ENCODE data around the gene BATF.

Gene BATF

GRCh38 chr14:75568140-75568539 lies 45.9 kb downstream of the BATF start:
- no peaks in the 10 kb centered on the region for H4K20me1 ChIP-seq (ENCODE audit: insufficient read depth, low read length)
- no peaks in the 10 kb centered on the region for H3K79me2 ChIP-seq (ENCODE audit: low read length)
- TF ChIP-seq EZH2 (optimal IDR thresholded peaks at IDR 0.05; ENCODE audit: low read depth, low read length), result no peak
- TF ChIP-seq, protein P1, sequence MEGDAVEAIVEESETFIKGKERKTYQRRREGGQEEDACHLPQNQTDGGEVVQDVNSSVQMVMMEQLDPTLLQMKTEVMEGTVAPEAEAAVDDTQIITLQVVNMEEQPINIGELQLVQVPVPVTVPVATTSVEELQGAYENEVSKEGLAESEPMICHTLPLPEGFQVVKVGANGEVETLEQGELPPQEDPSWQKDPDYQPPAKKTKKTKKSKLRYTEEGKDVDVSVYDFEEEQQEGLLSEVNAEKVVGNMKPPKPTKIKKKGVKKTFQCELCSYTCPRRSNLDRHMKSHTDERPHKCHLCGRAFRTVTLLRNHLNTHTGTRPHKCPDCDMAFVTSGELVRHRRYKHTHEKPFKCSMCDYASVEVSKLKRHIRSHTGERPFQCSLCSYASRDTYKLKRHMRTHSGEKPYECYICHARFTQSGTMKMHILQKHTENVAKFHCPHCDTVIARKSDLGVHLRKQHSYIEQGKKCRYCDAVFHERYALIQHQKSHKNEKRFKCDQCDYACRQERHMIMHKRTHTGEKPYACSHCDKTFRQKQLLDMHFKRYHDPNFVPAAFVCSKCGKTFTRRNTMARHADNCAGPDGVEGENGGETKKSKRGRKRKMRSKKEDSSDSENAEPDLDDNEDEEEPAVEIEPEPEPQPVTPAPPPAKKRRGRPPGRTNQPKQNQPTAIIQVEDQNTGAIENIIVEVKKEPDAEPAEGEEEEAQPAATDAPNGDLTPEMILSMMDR (IDR thresholded peaks at IDR 0.05; ENCODE audit: low read length), result no peak
- TF ChIP-seq EZH2phosphoT487 (IDR thresholded peaks at IDR 0.05; ENCODE audit: low read length), result no peak
- peak overlapping the region; percentile 72; the same call in 1 of the 2 replicates for H2AFZ ChIP-seq (ENCODE audit: low read length)
- H3K9ac ChIP-seq (ENCODE audit: low read length), result no peak overlapping the region
- no peaks in the 10 kb centered on the region for H3K9me2 ChIP-seq (replicated peaks; ENCODE audit: insufficient read depth, low read length)
- no peaks in the 10 kb centered on the region for H3F3A ChIP-seq (ENCODE audit: insufficient read depth, low read length)
- DNase-seq, result no peak
- H3K27ac ChIP-seq (ENCODE audit: low read length), result peak overlapping the region; percentile 64; the same call in 1 of the 2 replicates
- no peak overlapping the region for H3K4me3 ChIP-seq (ENCODE audit: low read length)
- H3K4me2 ChIP-seq (ENCODE audit: low read depth, low read length), result peak overlapping the region; percentile 62
- H3K27me3 ChIP-seq (replicated peaks; ENCODE audit: insufficient read depth, low read length), result no peaks in the 10 kb centered on the region
- H3K9me3 ChIP-seq (replicated peaks; ENCODE audit: insufficient read depth, low read length), result no peaks in the 10 kb centered on the region
- H3K36me3 ChIP-seq (replicated peaks; ENCODE audit: insufficient read depth, low read length), result no peaks in the 10 kb centered on the region
- H3K4me1 ChIP-seq (ENCODE audit: low read length), result peaks cover 15% of the 10 kb centered on the region

DNA sequence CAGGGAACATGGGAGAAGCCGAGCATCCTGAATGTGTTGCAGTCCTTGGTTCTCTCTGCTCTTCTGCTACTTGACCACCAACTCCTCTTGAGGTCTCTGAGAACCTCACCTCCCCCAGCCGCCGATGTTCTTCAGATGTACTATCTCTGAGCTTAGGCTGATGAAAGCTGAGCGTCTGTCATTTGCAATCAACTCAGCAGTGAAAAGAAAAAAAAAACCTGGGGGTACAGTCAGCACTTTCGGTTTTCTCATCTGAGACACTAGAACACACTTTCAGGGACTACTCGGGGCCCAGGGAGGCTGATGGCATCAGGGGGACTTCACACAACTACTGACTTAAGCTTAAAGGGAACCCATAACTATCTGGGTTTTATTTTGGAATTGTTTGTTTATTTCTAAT lies 46.5 kb downstream of the BATF start:
- DNase-seq, result peak; percentile 68
- Histone ChIP-seq H3K9me3 (replicated peaks; ENCODE audit: insufficient read depth, low read length) (no peaks in the 10 kb centered on the region), H3K79me2 (ENCODE audit: low read length) (no peaks in the 10 kb centered on the region), H3K4me1 (ENCODE audit: low read length) (peaks cover 15% of the 10 kb centered on the region), H3F3A (ENCODE audit: insufficient read depth, low read length) (no peaks in the 10 kb centered on the region), H3K36me3 (replicated peaks; ENCODE audit: insufficient read depth, low read length) (no peaks in the 10 kb centered on the region), H3K4me2 (ENCODE audit: low read depth, low read length) (peak overlapping the region; percentile 62), H3K9me2 (replicated peaks; ENCODE audit: insufficient read depth, low read length) (no peaks in the 10 kb centered on the region), H3K9ac (ENCODE audit: low read length) (no peak overlapping the region), H3K27ac (ENCODE audit: low read length) (peak overlapping the region; percentile 64; the same call in 1 of the 2 replicates), H2AFZ (ENCODE audit: low read length) (peak overlapping the region; percentile 72), H3K4me3 (ENCODE audit: low read length) (no peak overlapping the region), H4K20me1 (ENCODE audit: insufficient read depth, low read length) (no peaks in the 10 kb centered on the region), H3K27me3 (replicated peaks; ENCODE audit: insufficient read depth, low read length) (no peaks in the 10 kb centered on the region)
- TF ChIP-seq, protein P1 (IDR thresholded peaks at IDR 0.05; ENCODE audit: low read length), result no peak
- TF ChIP-seq EZH2 (optimal IDR thresholded peaks at IDR 0.05; ENCODE audit: low read depth, low read length), result no peak

DNA sequence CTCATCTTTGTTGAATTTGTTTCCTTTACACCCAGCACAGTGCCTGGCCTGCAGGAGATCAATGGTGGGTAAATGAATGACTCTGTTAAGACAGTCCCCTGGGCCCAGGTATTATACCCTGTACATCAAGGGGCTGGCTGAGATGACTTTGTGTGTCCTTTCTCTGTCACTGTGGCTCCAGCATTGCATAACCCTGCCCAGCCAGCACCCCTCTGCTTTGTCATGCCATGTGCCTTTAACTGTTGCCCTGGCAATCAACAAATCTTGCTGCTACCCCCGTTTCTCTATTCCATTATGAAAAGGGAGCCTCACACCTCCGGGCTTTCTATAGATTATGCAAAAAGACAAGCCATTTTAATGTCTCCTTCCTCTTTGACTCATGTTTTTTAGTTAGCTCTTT lies 48.5 kb downstream of the BATF start:
- H3K27ac ChIP-seq (ENCODE audit: low read length), result no peak overlapping the region
- no peaks in the 10 kb centered on the region for H3K9me3 ChIP-seq (replicated peaks; ENCODE audit: insufficient read depth, low read length)
- no peak overlapping the region for H2AFZ ChIP-seq (ENCODE audit: low read length)
- H4K20me1 ChIP-seq (ENCODE audit: insufficient read depth, low read length), result no peaks in the 10 kb centered on the region
- no peak overlapping the region for H3K4me2 ChIP-seq (ENCODE audit: low read depth, low read length)
- no peak overlapping the region for H3K4me3 ChIP-seq (ENCODE audit: low read length)
- peaks cover 15% of the 10 kb centered on the region for H3K4me1 ChIP-seq (ENCODE audit: low read length)
- no peaks in the 10 kb centered on the region for H3K79me2 ChIP-seq (ENCODE audit: low read length)
- TF ChIP-seq EZH2phosphoT487 (IDR thresholded peaks at IDR 0.05; ENCODE audit: low read length) (no peak), EZH2 (optimal IDR thresholded peaks at IDR 0.05; ENCODE audit: low read depth, low read length) (no peak)
- TF ChIP-seq, protein P1 (IDR thresholded peaks at IDR 0.05; ENCODE audit: low read length), result no peak
- no peaks in the 10 kb centered on the region for H3K27me3 ChIP-seq (replicated peaks; ENCODE audit: insufficient read depth, low read length)
- H3K36me3 ChIP-seq (replicated peaks; ENCODE audit: insufficient read depth, low read length), result no peaks in the 10 kb centered on the region
- H3K9me2 ChIP-seq (replicated peaks; ENCODE audit: insufficient read depth, low read length), result no peaks in the 10 kb centered on the region
- DNase-seq, result no peak
- no peak overlapping the region for H3K9ac ChIP-seq (ENCODE audit: low read length)
- H3F3A ChIP-seq (ENCODE audit: insufficient read depth, low read length), result no peaks in the 10 kb centered on the region

All from MM.1S (cell line).